Panc1 (cell line): ENCODE data around the gene KAZALD1. TPM values are rescaled to one million over a fixed set of nuclear protein-coding genes. Genes with fewer than 3 reads are reported as not detected.

ENCODE experiments used
- ATAC-seq: fragments of 200-7000 bp; cut with Tn5 transposase; 2 replicates; pipeline ENCODE4 v1.9.1; 2020; ENCODE audit warnings: mild to moderate bottlenecking, moderate library complexity
- BruUV-seq: library from RNA; stranded (reverse); fragments of 400-500 nt; replicated peaks from 2 replicates; lab custom pipeline; 2021; lab: Mats Ljungman, UMichigan
- CTCF ChIA-PET: fragments of 300-600 bp; sonication (Branson Sonifier 250); formaldehyde crosslinking; loops from one replicate; lab custom pipeline; 2022; ENCODE audit warnings: antibody characterized with exemption; lab: Charles Lee
- POLR2A ChIA-PET: fragments of 300-600 bp; sonication (Branson Sonifier 250); formaldehyde crosslinking; loops from one replicate; lab custom pipeline; 2022; ENCODE audit warnings: antibody characterized with exemption; lab: Charles Lee
- DNase-seq: peaks from one replicate; pipeline ENCODE4 v3.0.0-alpha.2; 2010; ENCODE audit warnings: low read depth, low spot score
- H3K27ac ChIP-seq: 2 replicates; pipeline ENCODE4 v1.5.1; 2011; ENCODE audit warnings: mild to moderate bottlenecking, low read length, inconsistent platforms
- H3K27me3 ChIP-seq: fragments of 200-500 bp; sonication (Bioruptor generic); 2 replicates; pipeline ENCODE4 v1.6.0; 2014; ENCODE audit warnings: low read length, inconsistent platforms; ENCODE audit not compliant: control insufficient read depth, insufficient read depth
- H3K36me3 ChIP-seq: fragments of 200-500 bp; sonication (Bioruptor generic); 2 replicates; pipeline ENCODE4 v1.5.1; 2014; ENCODE audit warnings: inconsistent platforms, mild to moderate bottlenecking, low read length, moderate library complexity; ENCODE audit not compliant: control insufficient read depth, insufficient read depth
- H3K4me1 ChIP-seq: 2 replicates; pipeline ENCODE4 v1.5.1; 2011; ENCODE audit warnings: inconsistent platforms, mild to moderate bottlenecking, low read length, moderate library complexity; ENCODE audit not compliant: control insufficient read depth, insufficient read depth
- H3K4me3 ChIP-seq, 2 experiments: 2 replicates each; pipeline ENCODE4 v1.5.1; 2011 to 2012; ENCODE audit warnings: low read depth in 2 of 2, low read length in 2 of 2, mild to moderate bottlenecking in 2 of 2, inconsistent platforms in 1 of 2, moderate library complexity in 1 of 2
- H3K9me3 ChIP-seq: fragments of 200-500 bp; sonication (Bioruptor generic); 2 replicates; pipeline ENCODE4 v1.5.1; 2014; ENCODE audit warnings: low read depth, mild to moderate bottlenecking, inconsistent platforms, low read length, moderate library complexity; ENCODE audit not compliant: control insufficient read depth, insufficient read depth
- CTCF ChIP-seq: fragments of 450-650 bp; IDR thresholded peaks from 2 replicates; pipeline ENCODE4 v1.5.1; 2017; ENCODE audit warnings: mild to moderate bottlenecking
- POLR2AphosphoS5 ChIP-seq: IDR thresholded peaks from 2 replicates; pipeline ENCODE4 v1.6.1; 2012; ENCODE audit warnings: mild to moderate bottlenecking, low read depth, low read length, moderate library complexity
- REST ChIP-seq, 2 experiments: IDR thresholded peaks; 2 replicates each; pipeline ENCODE4 v1.6.1; 2011 to 2012; ENCODE audit warnings: low read depth in 2 of 2, control low read depth in 1 of 2, low read length in 1 of 2, mild to moderate bottlenecking in 1 of 2, moderate library complexity in 1 of 2; ENCODE audit not compliant: insufficient read depth in 1 of 2
- SIN3A ChIP-seq: IDR thresholded peaks from 2 replicates; pipeline ENCODE4 v1.6.1; 2012; ENCODE audit warnings: low read depth, mild to moderate bottlenecking, low read length, moderate library complexity, borderline replicate concordance; ENCODE audit not compliant: insufficient read depth
- TCF7L2 ChIP-seq: IDR thresholded peaks from 2 replicates; pipeline ENCODE4 v1.6.1; 2011; ENCODE audit warnings: mild to moderate bottlenecking, low read depth, low read length, inconsistent platforms
- in situ Hi-C: cut with HindIII; loops from 2 replicates; pipeline ENCODE4 v1.10.0; 2016; ENCODE audit warnings: low sequenced_read_pairs, low pct_unique_long_range_greater_than_20kb
- intact Hi-C: fragments of 100-400 bp; cut with micrococcal nuclease; formaldehyde crosslinking; loops from one replicate; pipeline ENCODE4 v1.10.0; 2022; ENCODE audit not compliant: unreplicated experiment
- total RNA-seq: library from RNA; stranded (reverse); gene quantifications from one replicate; pipeline ENCODE4 v1.2.1, GENCODE V29; 2021; ENCODE audit not compliant: unreplicated experiment

The KAZALD1 gene
- total RNA-seq, 1 experiment from 2014 or later, result 21.2 TPM

- no peaks in the 10 kb centered on the region for H3K27me3 ChIP-seq
- no peaks in the 10 kb centered on the region for H3K36me3 ChIP-seq
- BruUV-seq, result no TSS peak
- ChIA-PET POLR2A (interaction anchor here (0.6 kb wide), 1 partner anchor 10 kb away, joined by 4 read pairs; no protein-coding TSS in a partner anchor), CTCF (no interaction called here)
- no peak for TF ChIP-seq CTCF
- TF ChIP-seq REST (IDR thresholded peaks at IDR 0.05; ENCODE audit: insufficient read depth in 1 of 2, low read depth in 2 of 2, low read length in 1 of 2), result no peak
- TF ChIP-seq SIN3A, result no peak
- no peak for TF ChIP-seq TCF7L2
- TF ChIP-seq POLR2AphosphoS5, result no peak
- no peaks in the 10 kb centered on the region for H3K9me3 ChIP-seq
- ATAC-seq (no peak), DNase-seq (no peak)
- in situ Hi-C loops (no loop called here), intact Hi-C loops (no loop called here)
- no peak overlapping the region for H3K27ac ChIP-seq
- H3K4me3 ChIP-seq, result no peak overlapping the region
- H3K4me1 ChIP-seq, result peaks cover 5% of the 10 kb centered on the region; the same call in 1 of the 2 replicates
These were observed 52.2 kb downstream of the KAZALD1 start for GRCh38 chr10:101113890-101114403.

GRCh38 chr10:101114646-101115045, 52.9 kb downstream of the KAZALD1 start:
- BruUV-seq, result no TSS peak
- Histone ChIP-seq H3K4me1 (peaks cover 5% of the 10 kb centered on the region; the same call in 1 of the 2 replicates), H3K27ac (no peak overlapping the region), H3K36me3 (no peaks in the 10 kb centered on the region), H3K9me3 (no peaks in the 10 kb centered on the region), H3K4me3 (no peak overlapping the region), H3K27me3 (no peaks in the 10 kb centered on the region)
- in situ Hi-C loops, result no loop called here
- ChIA-PET POLR2A (no interaction called here), CTCF (no interaction called here)
- DNase-seq (no peak), ATAC-seq (no peak)
- intact Hi-C loops, result no loop called here
- no peak for TF ChIP-seq POLR2AphosphoS5
- no peak for TF ChIP-seq CTCF
- TF ChIP-seq TCF7L2, result no peak
- TF ChIP-seq SIN3A, result no peak
- TF ChIP-seq REST (IDR thresholded peaks at IDR 0.05; ENCODE audit: insufficient read depth in 1 of 2, low read depth in 2 of 2, low read length in 1 of 2), result no peak
